Measurements from ENCODE around the gene SERPINA4. TPM values are rescaled to one million over a fixed set of nuclear protein-coding genes. Genes with fewer than 3 reads are reported as not detected.

SERPINA4 gene
- total and polyA plus RNA-seq, 2 of the 13 experiments (the other 11 are each of a cell fraction or from before 2014, with no cell fraction given), result 39.1 to 57.8 TPM

- peak; percentile 62; the same call in 1 of the 2 replicates for TF ChIP-seq ELF3 (CRISPR knock-in tag; IDR thresholded peaks at IDR 0.05)
- no peak for TF ChIP-seq ZBTB40 (IDR thresholded peaks at IDR 0.05)
- peak; percentile 66; the same call in 1 of the 2 replicates for TF ChIP-seq ZBTB40 (CRISPR knock-in tag; IDR thresholded peaks at IDR 0.05)
- peak; percentile 93 for TF ChIP-seq MED8 (CRISPR knock-in tag; IDR thresholded peaks at IDR 0.05; ENCODE audit: insufficient replicate concordance)
- peak; percentile 30; the same call in 1 of the 2 replicates for TF ChIP-seq ZSCAN25 (CRISPR knock-in tag; IDR thresholded peaks at IDR 0.05)
- TF ChIP-seq NR2F2 (IDR thresholded peaks at IDR 0.05; ENCODE audit: borderline replicate concordance, low read depth), result peak; percentile 99
- TF ChIP-seq ZNF274 (CRISPR knock-in tag; IDR thresholded peaks at IDR 0.05), result no peak
- no peak for TF ChIP-seq ZNF569 (CRISPR knock-in tag; IDR thresholded peaks at IDR 0.05; ENCODE audit: borderline replicate concordance)
- no peak for TF ChIP-seq ZNF841 (CRISPR knock-in tag; IDR thresholded peaks at IDR 0.05; ENCODE audit: borderline replicate concordance)
- TF ChIP-seq, protein P1, sequence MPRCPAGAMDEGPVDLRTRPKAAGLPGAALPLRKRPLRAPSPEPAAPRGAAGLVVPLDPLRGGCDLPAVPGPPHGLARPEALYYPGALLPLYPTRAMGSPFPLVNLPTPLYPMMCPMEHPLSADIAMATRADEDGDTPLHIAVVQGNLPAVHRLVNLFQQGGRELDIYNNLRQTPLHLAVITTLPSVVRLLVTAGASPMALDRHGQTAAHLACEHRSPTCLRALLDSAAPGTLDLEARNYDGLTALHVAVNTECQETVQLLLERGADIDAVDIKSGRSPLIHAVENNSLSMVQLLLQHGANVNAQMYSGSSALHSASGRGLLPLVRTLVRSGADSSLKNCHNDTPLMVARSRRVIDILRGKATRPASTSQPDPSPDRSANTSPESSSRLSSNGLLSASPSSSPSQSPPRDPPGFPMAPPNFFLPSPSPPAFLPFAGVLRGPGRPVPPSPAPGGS (CRISPR knock-in tag; IDR thresholded peaks at IDR 0.05), result no peak
- TF ChIP-seq ONECUT2 (CRISPR knock-in tag; IDR thresholded peaks at IDR 0.05), result peak; percentile 87
- TF ChIP-seq ATF2 (CRISPR knock-in tag; IDR thresholded peaks at IDR 0.05), result no peak
- no peak for TF ChIP-seq SRSF9 (IDR thresholded peaks at IDR 0.05; ENCODE audit: borderline replicate concordance, insufficient read depth, low read depth, low read length, poor library complexity, severe bottlenecking)
- TF ChIP-seq ZNF546 (CRISPR knock-in tag; conservative IDR thresholded peaks at IDR 0.05), result no peak
Observed at GRCh38 chr14:94572637-94573303, 11.5 kb downstream of the SERPINA4 start (continued).

Measured in HepG2 (cell line).